HepG2 (cell line): Measurements from ENCODE around the gene VCL. TPM values are rescaled to one million over a fixed set of nuclear protein-coding genes. Genes with fewer than 3 reads are reported as not detected.

Experiments
- ATAC-seq: fragments of 200-7000 bp; cut with Tn5 transposase; 3 replicates; pipeline ENCODE4 v1.9.1; 2020; ENCODE audit warnings: mild to moderate bottlenecking, moderate library complexity
- BruUV-seq: library from RNA; stranded (reverse); fragments of 400-500 nt; replicated peaks from 2 replicates; lab custom pipeline; 2021; lab: Mats Ljungman, UMichigan
- CTCF ChIA-PET: fragments of 300-600 bp; formaldehyde crosslinking; extraction: SDS; loops from one replicate; lab custom pipeline; 2021; ENCODE audit warnings: low total read pairs, inconsistent platforms, low intra/inter-chr PET ratio; lab: Yijun Ruan, JAX
- POLR2A ChIA-PET: fragments of 350-600 bp; sonication (Branson Sonifier 250); formaldehyde crosslinking; loops from one replicate; lab custom pipeline; 2020; ENCODE audit warnings: antibody characterized with exemption, inconsistent platforms; lab: Yijun Ruan, JAX
- DNase-seq: peaks from one replicate; pipeline ENCODE4 v3.0.0-alpha.2; 2015; ENCODE audit warnings: low spot score
- FAIRE-seq: peaks from 3 replicates; lab custom pipeline; 2011; peaks lifted over from hg19 to GRCh38; lab: Jason Lieb, UNC
- H2AFZ ChIP-seq: one replicate; pipeline ENCODE4 v1.6.1; 2011; ENCODE audit warnings: low read length, inconsistent platforms
- H3K27ac ChIP-seq: fragments of 300-600 bp; 3 replicates; pipeline ENCODE4 v1.8.0; 2011; ENCODE audit warnings: mixed run types, mild to moderate bottlenecking, mixed read lengths, low read length, inconsistent platforms; ENCODE audit not compliant: insufficient read depth; ENCODE audit errors: extremely low read length
- H3K27me3 ChIP-seq, 2 experiments: fragments of 200-600 bp in 1 of 2; 2 replicates in 1 of 2; 3 replicates in 1 of 2; pipeline versions ENCODE4 v1.6.0 to v1.8.0; 2011; ENCODE audit warnings: low read length in 2 of 2, mild to moderate bottlenecking in 2 of 2, moderate library complexity in 2 of 2, inconsistent platforms in 1 of 2; ENCODE audit not compliant: insufficient read depth in 2 of 2, control insufficient read depth in 1 of 2
- H3K36me3 ChIP-seq, 2 experiments: fragments of 200-600 bp in 1 of 2; replicated peaks in 1 of 2; 2 replicates in 1 of 2; 3 replicates in 1 of 2; pipeline versions ENCODE4 v1.5.1 to v1.8.0; 2011; ENCODE audit warnings: low read length in 2 of 2, inconsistent platforms in 1 of 2; ENCODE audit not compliant: insufficient read depth in 2 of 2, control insufficient read depth in 1 of 2
- H3K4me1 ChIP-seq: 2 replicates; pipeline ENCODE4 v1.5.1; 2012; ENCODE audit warnings: low read length, inconsistent platforms; ENCODE audit not compliant: insufficient read depth
- H3K4me2 ChIP-seq: 2 replicates; pipeline ENCODE4 v1.6.0; 2011; ENCODE audit warnings: low read depth, low read length, inconsistent platforms
- H3K4me3 ChIP-seq, 3 experiments: fragments of 200-600 bp in 1 of 3; sonication (generic), shearing (Covaris generic) in 1 of 3; replicated peaks in 1 of 3; 2 replicates each; pipeline ENCODE4 v1.5.1; 2011 to 2016; ENCODE audit warnings: low read length in 3 of 3, inconsistent platforms in 2 of 3, low read depth in 2 of 3, mild to moderate bottlenecking in 2 of 3, control low read depth in 1 of 3, mixed read lengths in 1 of 3; ENCODE audit not compliant: insufficient read depth in 1 of 3
- H3K79me2 ChIP-seq: one replicate; pipeline ENCODE4 v1.6.1; 2011; ENCODE audit warnings: low read length, inconsistent platforms; ENCODE audit not compliant: insufficient read depth
- H3K9ac ChIP-seq: 2 replicates; pipeline ENCODE4 v1.6.0; 2011; ENCODE audit warnings: mild to moderate bottlenecking, low read depth, low read length, inconsistent platforms; ENCODE audit not compliant: insufficient read depth
- H3K9me3 ChIP-seq: 2 replicates; pipeline ENCODE4 v1.5.1; 2012; ENCODE audit warnings: mild to moderate bottlenecking, low read length
- H4K20me1 ChIP-seq: 2 replicates; pipeline ENCODE4 v1.6.0; 2011; ENCODE audit warnings: inconsistent platforms, mild to moderate bottlenecking, low read length, moderate library complexity; ENCODE audit not compliant: insufficient read depth
- CBX2 ChIP-seq, 2 experiments: fragments of 200-600 bp in 1 of 2; sonication (generic); formaldehyde crosslinking in 1 of 2; IDR thresholded peaks; 2 replicates each; pipeline versions ENCODE4 v1.7.0 to v1.8.1; 2018 to 2022; ENCODE audit warnings: low read depth in 2 of 2, low read length in 1 of 2, mild to moderate bottlenecking in 1 of 2, missing genetic modification reagents in 1 of 2
- ELF1 ChIP-seq: sonication (generic); formaldehyde crosslinking; IDR thresholded peaks from 2 replicates; pipeline ENCODE4 v1.4.0; 2020; ENCODE audit warnings: missing genetic modification reagents
- FOXA3 ChIP-seq: IDR thresholded peaks from 2 replicates; pipeline ENCODE4 v1.6.1; 2016; ENCODE audit warnings: missing genetic modification reagents, missing compliant biosample characterization
- FOXO1 ChIP-seq: sonication (generic); formaldehyde crosslinking; IDR thresholded peaks from 2 replicates; pipeline ENCODE4 v1.4.0; 2020; ENCODE audit warnings: missing genetic modification reagents
- GATAD1 ChIP-seq: IDR thresholded peaks from 2 replicates; pipeline ENCODE4 v1.6.1; 2016; ENCODE audit warnings: missing genetic modification reagents, missing compliant biosample characterization
- JUN ChIP-seq: sonication (generic); formaldehyde crosslinking; IDR thresholded peaks from 2 replicates; pipeline ENCODE4 v1.4.0; 2020; ENCODE audit warnings: mild to moderate bottlenecking, missing genetic modification reagents
- MAFF ChIP-seq: IDR thresholded peaks from 2 replicates; pipeline ENCODE4 v1.6.1; 2011; ENCODE audit warnings: low read depth, low read length, improper control_type of control experiment
- MAFK ChIP-seq, 2 experiments: IDR thresholded peaks in 1 of 2; conservative IDR thresholded peaks in 1 of 2; 2 replicates each; pipeline ENCODE4 v1.6.1; 2011; ENCODE audit warnings: improper control_type of control experiment in 2 of 2, low read length in 2 of 2
- MZF1 ChIP-seq: sonication (generic); formaldehyde crosslinking; IDR thresholded peaks from 2 replicates; pipeline ENCODE4 v1.8.1; 2023; ENCODE audit warnings: mild to moderate bottlenecking, missing genetic modification reagents, borderline replicate concordance
- PITX1 ChIP-seq: sonication (generic); formaldehyde crosslinking; IDR thresholded peaks from 2 replicates; pipeline ENCODE4 v1.5.1; 2020; ENCODE audit warnings: mild to moderate bottlenecking, missing genetic modification reagents
- SNRNP70 ChIP-seq: fragments of 200-400 bp; formaldehyde crosslinking; IDR thresholded peaks from 2 replicates; pipeline ENCODE4 v1.6.1; 2017; ENCODE audit warnings: mild to moderate bottlenecking, low read depth, low read length, moderate library complexity
- ZNF326 ChIP-seq: sonication (generic); formaldehyde crosslinking; IDR thresholded peaks from 2 replicates; pipeline ENCODE4 v1.4.0; 2020; ENCODE audit warnings: missing genetic modification reagents, borderline replicate concordance
- ZNF569 ChIP-seq: sonication (generic); formaldehyde crosslinking; IDR thresholded peaks from 2 replicates; pipeline ENCODE4 v1.5.0; 2020; ENCODE audit warnings: mild to moderate bottlenecking, missing genetic modification reagents, moderate library complexity, borderline replicate concordance
- ZSCAN29 ChIP-seq: sonication (generic); formaldehyde crosslinking; conservative IDR thresholded peaks from 2 replicates; pipeline ENCODE4 v1.4.0; 2020; ENCODE audit warnings: mild to moderate bottlenecking, missing genetic modification reagents
- ZSCAN31 ChIP-seq: sonication (generic); formaldehyde crosslinking; IDR thresholded peaks from 2 replicates; pipeline ENCODE4 v1.5.0; 2020; ENCODE audit warnings: low read depth, mild to moderate bottlenecking, missing genetic modification reagents
- WGBS: methylation state at CpG from one replicate; pipeline ENCODE4 v1.1.6; 2017; ENCODE audit warnings: low lambda C conversion rate; 5-methylcytosine and 5-hydroxymethylcytosine counted together
- in situ Hi-C: cut with HindIII; loops from 2 replicates; pipeline ENCODE4 v1.10.0; 2017; ENCODE audit warnings: low pct_unique_long_range_greater_than_20kb; ENCODE audit not compliant: extremely low pct_ligation_motif_present
- intact Hi-C: fragments of 100-400 bp; cut with micrococcal nuclease; formaldehyde crosslinking; loops from one replicate; pipeline ENCODE4 v1.10.0; 2022; ENCODE audit not compliant: unreplicated experiment
- polyA plus RNA-seq, 8 experiments: library from polyadenylated mRNA; depleted of rRNA in 3 of 8; stranded (reverse) in 7 of 8; unstranded in 1 of 8; fragments of >200 nt; fragmentation: Illumina TruSeq in 4 of 8; extraction: Trizol in 4 of 8; gene quantifications; 2 replicates each; pipeline versions ENCODE4 v1.2.1 to v1.2.3, GENCODE V29; 2011 to 2016; ENCODE audit warnings: low read depth in 4 of 8, missing spikeins in 1 of 8, mixed read lengths in 1 of 8; ENCODE audit not compliant: insufficient read depth in 1 of 8
- total RNA-seq, 5 experiments: library from RNA; depleted of rRNA; stranded (reverse); fragments of >200 nt; fragmentation: Illumina TruSeq; extraction: Trizol; gene quantifications; 2 replicates each; pipeline ENCODE4 v1.2.3, GENCODE V29; 2016; ENCODE audit warnings: low read depth in 1 of 5
- TF ChIP-seq, protein P1 (sequence below): sonication (generic); formaldehyde crosslinking; IDR thresholded peaks from 2 replicates; pipeline ENCODE4 v1.4.0; 2020; ENCODE audit warnings: missing genetic modification reagents
- TF ChIP-seq, protein P2 (sequence below): sonication (generic); formaldehyde crosslinking; IDR thresholded peaks from 2 replicates; pipeline ENCODE4 v1.4.0; 2020; ENCODE audit warnings: mild to moderate bottlenecking, missing genetic modification reagents, borderline replicate concordance

The VCL gene
- total and polyA plus RNA-seq, 2 of the 13 experiments (the other 11 are each of a cell fraction or from before 2014, with no cell fraction given) = 17.3 to 26.9 TPM

DNA sequence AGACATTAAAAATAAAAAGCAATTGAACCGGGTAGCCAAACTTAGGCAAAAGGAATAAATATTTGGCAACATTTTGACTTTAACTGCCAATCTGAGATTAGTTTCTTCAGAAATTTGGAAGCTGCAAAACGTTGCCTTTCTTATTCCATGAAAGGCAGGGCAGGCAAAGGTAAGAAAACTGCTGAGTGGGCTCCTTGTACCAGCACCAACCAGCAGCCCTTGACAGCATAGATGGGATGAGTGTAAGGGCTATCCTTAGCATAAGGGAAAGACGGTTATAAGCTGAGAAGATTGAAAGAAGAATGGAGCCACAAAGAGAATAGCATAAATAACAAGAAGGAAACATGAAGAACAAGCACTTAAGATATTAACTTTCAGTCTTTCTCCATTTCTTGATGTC, 124.1 kb downstream of the VCL start:
- no peak for FAIRE-seq
- no peaks in the 10 kb centered on the region for H4K20me1 ChIP-seq
- H3K9ac ChIP-seq = no peak overlapping the region
- H3K4me2 ChIP-seq = no peak overlapping the region
- H3K4me1 ChIP-seq = no peaks in the 10 kb centered on the region
- in situ Hi-C loops (no loop called here), intact Hi-C loops (no loop called here)
- no peak for DNase-seq
- no peak for ATAC-seq
- BruUV-seq = no TSS peak
- no peak overlapping the region for H3K4me3 ChIP-seq
- H3K79me2 ChIP-seq = no peaks in the 10 kb centered on the region
- H3K27me3 ChIP-seq = no peaks in the 10 kb centered on the region
- H3K27ac ChIP-seq = no peak overlapping the region
- peaks cover 18 to 76% of the 10 kb centered on the region in 2 experiments for H3K36me3 ChIP-seq
- TF ChIP-seq MAFF (0 out of 2 replicates have a peak, but pooled peaks have one; percentile 37), MAFK (conservative IDR thresholded peaks at IDR 0.05 in 1 of 2, IDR thresholded peaks at IDR 0.05 in 1 of 2; ENCODE audit: low read length in 2 of 2) (peak; percentile 42 to 64; a peak in 3 of 4 replicates), CBX2 (IDR thresholded peaks at IDR 0.05; ENCODE audit: low read depth, low read length) (no peak), CBX2 (CRISPR knock-in tag; IDR thresholded peaks at IDR 0.05; ENCODE audit: low read depth) (no peak)
- no peaks in the 10 kb centered on the region for H3K9me3 ChIP-seq
- ChIA-PET POLR2A (no interaction called here), CTCF (no interaction called here)
- no peak overlapping the region for H2AFZ ChIP-seq
- WGBS = 84% methylated on average over 3 of the region's 3 CpGs

DNA sequence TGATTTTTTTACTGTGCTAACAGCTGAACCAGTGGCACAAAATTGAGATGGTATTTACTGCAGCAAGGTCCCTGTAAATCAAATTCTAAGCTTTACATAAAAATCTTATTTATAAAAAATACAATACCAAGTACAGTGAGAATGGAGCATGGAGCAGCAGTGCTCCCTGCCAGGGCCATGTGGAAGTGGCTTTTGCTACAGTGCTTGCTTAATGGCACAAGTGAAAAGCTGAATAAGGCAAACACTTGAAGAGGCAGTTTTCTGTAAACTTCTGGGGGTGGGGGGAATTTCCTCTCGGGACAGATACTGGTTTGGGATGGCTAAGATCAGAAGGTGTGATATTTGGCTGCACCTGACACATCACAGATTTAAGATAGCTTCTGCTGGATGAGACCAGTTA, 125.2 kb downstream of the VCL start:
- BruUV-seq = TSS peak; percentile 29
- Histone ChIP-seq H3K79me2 (no peaks in the 10 kb centered on the region), H2AFZ (no peak overlapping the region), H3K4me2 (no peak overlapping the region), H3K36me3 (peaks cover 15 to 67% of the 10 kb centered on the region in 2 experiments), H3K9me3 (no peaks in the 10 kb centered on the region), H3K4me3 (no peak overlapping the region), H3K27me3 (no peaks in the 10 kb centered on the region), H3K9ac (no peak overlapping the region), H3K27ac (no peak overlapping the region), H3K4me1 (no peaks in the 10 kb centered on the region), H4K20me1 (no peaks in the 10 kb centered on the region)
- DNase-seq = no peak
- in situ Hi-C loops (no loop called here), intact Hi-C loops (no loop called here)
- ATAC-seq = no peak
- TF ChIP-seq SNRNP70 (no peak), ZSCAN31 (CRISPR knock-in tag) (no peak), ZSCAN29 (CRISPR knock-in tag) (no peak), ZNF326 (CRISPR knock-in tag) (no peak), MZF1 (no peak), ZNF569 (no peak), GATAD1 (CRISPR knock-in tag) (no peak), FOXA3 (CRISPR knock-in tag) (no peak), ELF1 (CRISPR knock-in tag) (no peak), PITX1 (CRISPR knock-in tag) (no peak), FOXO1 (CRISPR knock-in tag) (no peak), JUN (CRISPR knock-in tag) (no peak)
- TF ChIP-seq, protein P1, sequence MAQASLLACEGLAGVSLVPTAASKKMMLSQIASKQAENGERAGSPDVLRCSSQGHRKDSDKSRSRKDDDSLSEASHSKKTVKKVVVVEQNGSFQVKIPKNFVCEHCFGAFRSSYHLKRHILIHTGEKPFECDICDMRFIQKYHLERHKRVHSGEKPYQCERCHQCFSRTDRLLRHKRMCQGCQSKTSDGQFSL (CRISPR knock-in tag) = no peak
- TF ChIP-seq, protein P2, sequence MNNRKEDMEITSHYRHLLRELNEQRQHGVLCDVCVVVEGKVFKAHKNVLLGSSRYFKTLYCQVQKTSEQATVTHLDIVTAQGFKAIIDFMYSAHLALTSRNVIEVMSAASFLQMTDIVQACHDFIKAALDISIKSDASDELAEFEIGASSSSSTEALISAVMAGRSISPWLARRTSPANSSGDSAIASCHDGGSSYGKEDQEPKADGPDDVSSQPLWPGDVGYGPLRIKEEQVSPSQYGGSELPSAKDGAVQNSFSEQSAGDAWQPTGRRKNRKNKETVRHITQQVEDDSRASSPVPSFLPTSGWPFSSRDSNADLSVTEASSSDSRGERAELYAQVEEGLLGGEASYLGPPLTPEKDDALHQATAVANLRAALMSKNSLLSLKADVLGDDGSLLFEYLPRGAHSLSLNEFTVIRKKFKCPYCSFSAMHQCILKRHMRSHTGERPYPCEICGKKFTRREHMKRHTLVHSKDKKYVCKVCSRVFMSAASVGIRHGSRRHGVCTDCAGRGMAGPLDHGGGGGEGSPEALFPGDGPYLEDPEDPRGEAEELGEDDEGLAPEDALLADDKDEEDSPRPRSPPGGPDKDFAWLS (CRISPR knock-in tag) = no peak
- 0% methylated on average over 1 of the region's 1 CpG for WGBS
- FAIRE-seq = no peak
- POLR2A ChIA-PET = no interaction called here
- CTCF ChIA-PET = no interaction called here
